T-helper 17 cell (primary cell): ENCODE data around the gene PRKG1. TPM values are rescaled to one million over a fixed set of nuclear protein-coding genes. Genes with fewer than 3 reads are reported as not detected.

Experiments used
- ATAC-seq: fragments of 150-1000 bp; cut with Tn5 transposase; 2 replicates; pipeline ENCODE4 v1.10.0; 2021; ENCODE audit warnings: mild to moderate bottlenecking, moderate library complexity
- DNase-seq, 3 donors: peaks; one replicate each; pipeline versions ENCODE4 v3.0.0 to v3.0.0-alpha.2; 2020 to 2021
- H3K9me3 ChIP-seq: one replicate; pipeline ENCODE4 v1.7.0; 2013; ENCODE audit warnings: low read length, mild to moderate bottlenecking; ENCODE audit not compliant: control insufficient read depth, poor library complexity, severe bottlenecking
- H3K27ac Mint-ChIP-seq: one replicate; pipeline ENCODE4 v1.8.0; 2022; ENCODE audit warnings: mild to moderate bottlenecking, moderate library complexity, mixed read lengths
- H3K27me3 Mint-ChIP-seq: one replicate; pipeline ENCODE4 v1.8.0; 2022; ENCODE audit warnings: mixed read lengths
- H3K36me3 Mint-ChIP-seq: one replicate; pipeline ENCODE4 v1.8.0; 2022; ENCODE audit warnings: low read depth, mixed read lengths
- H3K4me1 Mint-ChIP-seq: one replicate; pipeline ENCODE4 v1.8.0; 2022; ENCODE audit warnings: mild to moderate bottlenecking, mixed read lengths
- H3K4me3 Mint-ChIP-seq: one replicate; pipeline ENCODE4 v1.8.0; 2022; ENCODE audit warnings: mild to moderate bottlenecking, moderate library complexity, mixed read lengths
- total RNA-seq, 4 donors: library from RNA in 2 of 4; stranded (reverse) in 2 of 4; gene quantifications; one replicate each; pipeline ENCODE4 v1.2.3 and lab custom pipeline; 2022 to 2026

Gene PRKG1
- total RNA-seq, 2 donors from 2014 or later: 0.27 to 4.1 TPM

- no peak overlapping the region for H3K4me3 Mint-ChIP-seq
- ATAC-seq: no peak
- H3K36me3 Mint-ChIP-seq: no peaks in the 10 kb centered on the region
- DNase-seq: no peak
- no peaks in the 10 kb centered on the region for H3K9me3 ChIP-seq
- H3K4me1 Mint-ChIP-seq: no peaks in the 10 kb centered on the region
- no peaks in the 10 kb centered on the region for H3K27me3 Mint-ChIP-seq
- no peak overlapping the region for H3K27ac Mint-ChIP-seq
Measured at GRCh38 chr10:52115823-52116222, 1041.5 kb downstream of the PRKG1 start.

GRCh38 chr10:52119507-52119906 lies 1045.2 kb downstream of the PRKG1 start:
- DNase-seq: no peak
- no peaks in the 10 kb centered on the region for H3K36me3 Mint-ChIP-seq
- no peaks in the 10 kb centered on the region for H3K4me1 Mint-ChIP-seq

GRCh38 chr10:52121688-52122087 lies 1047.4 kb downstream of the PRKG1 start:
- no peaks in the 10 kb centered on the region for H3K9me3 ChIP-seq
- no peaks in the 10 kb centered on the region for H3K36me3 Mint-ChIP-seq
- DNase-seq: no peak
- H3K4me1 Mint-ChIP-seq: no peaks in the 10 kb centered on the region
- no peak overlapping the region for H3K4me3 Mint-ChIP-seq
- no peak for ATAC-seq
- no peaks in the 10 kb centered on the region for H3K27me3 Mint-ChIP-seq
- H3K27ac Mint-ChIP-seq: no peak overlapping the region

More at GRCh38 chr10:52119507-52119906, 1045.2 kb downstream of the PRKG1 start:
- Mint-ChIP-seq H3K27me3 (no peaks in the 10 kb centered on the region), H3K4me3 (no peak overlapping the region), H3K27ac (no peak overlapping the region)
- ATAC-seq: no peak
- no peaks in the 10 kb centered on the region for H3K9me3 ChIP-seq

- Mint-ChIP-seq H3K4me3 (no peak overlapping the region), H3K4me1 (no peaks in the 10 kb centered on the region), H3K36me3 (no peaks in the 10 kb centered on the region), H3K27me3 (no peaks in the 10 kb centered on the region), H3K27ac (no peak overlapping the region)
- H3K9me3 ChIP-seq: no peaks in the 10 kb centered on the region
- no peak for DNase-seq
- no peak for ATAC-seq
Measured at GRCh38 chr10:52128056-52128683, 1053.9 kb downstream of the PRKG1 start.

GRCh38 chr10:52129410-52130178 lies 1055.3 kb downstream of the PRKG1 start:
- H3K36me3 Mint-ChIP-seq: no peaks in the 10 kb centered on the region
- no peaks in the 10 kb centered on the region for H3K27me3 Mint-ChIP-seq
- no peak overlapping the region for H3K4me3 Mint-ChIP-seq
- DNase-seq (no peak), ATAC-seq (no peak)
- H3K27ac Mint-ChIP-seq: no peak overlapping the region
- no peaks in the 10 kb centered on the region for H3K4me1 Mint-ChIP-seq
- H3K9me3 ChIP-seq: no peaks in the 10 kb centered on the region

- DNase-seq (no peak), ATAC-seq (no peak)
- Mint-ChIP-seq H3K36me3 (no peaks in the 10 kb centered on the region), H3K4me3 (no peak overlapping the region), H3K27me3 (no peaks in the 10 kb centered on the region), H3K27ac (no peak overlapping the region), H3K4me1 (no peaks in the 10 kb centered on the region)
- H3K9me3 ChIP-seq: no peaks in the 10 kb centered on the region
Measured at GRCh38 chr10:52135101-52135500, 1060.8 kb downstream of the PRKG1 start.

GRCh38 chr10:52136921-52137320 lies 1062.6 kb downstream of the PRKG1 start:
- Mint-ChIP-seq H3K4me3 (no peak overlapping the region), H3K4me1 (no peaks in the 10 kb centered on the region), H3K36me3 (no peaks in the 10 kb centered on the region), H3K27ac (no peak overlapping the region), H3K27me3 (peaks cover 4% of the 10 kb centered on the region)
- H3K9me3 ChIP-seq: no peaks in the 10 kb centered on the region
- no peak for DNase-seq
- no peak for ATAC-seq

- no peak overlapping the region for H3K4me3 Mint-ChIP-seq
- DNase-seq: no peak
- H3K36me3 Mint-ChIP-seq: no peaks in the 10 kb centered on the region
- H3K9me3 ChIP-seq: no peaks in the 10 kb centered on the region
- ATAC-seq: no peak
- peaks cover 4% of the 10 kb centered on the region for H3K27me3 Mint-ChIP-seq
- no peaks in the 10 kb centered on the region for H3K4me1 Mint-ChIP-seq
- no peak overlapping the region for H3K27ac Mint-ChIP-seq
Measured at GRCh38 chr10:52143338-52143737, 1069.1 kb downstream of the PRKG1 start.

- no peaks in the 10 kb centered on the region for H3K4me1 Mint-ChIP-seq
- DNase-seq (no peak), ATAC-seq (no peak)
- no peaks in the 10 kb centered on the region for H3K36me3 Mint-ChIP-seq
- no peak overlapping the region for H3K4me3 Mint-ChIP-seq
- peaks cover 4% of the 10 kb centered on the region for H3K27me3 Mint-ChIP-seq
- H3K27ac Mint-ChIP-seq: no peak overlapping the region
- H3K9me3 ChIP-seq: no peaks in the 10 kb centered on the region
Measured at GRCh38 chr10:52145636-52146035, 1071.3 kb downstream of the PRKG1 start.

GRCh38 chr10:52146766-52147165 lies 1072.5 kb downstream of the PRKG1 start:
- DNase-seq (no peak), ATAC-seq (no peak)
- H3K9me3 ChIP-seq: no peaks in the 10 kb centered on the region
- Mint-ChIP-seq H3K4me3 (no peak overlapping the region), H3K27ac (no peak overlapping the region), H3K36me3 (no peaks in the 10 kb centered on the region), H3K27me3 (no peaks in the 10 kb centered on the region), H3K4me1 (no peaks in the 10 kb centered on the region)

GRCh38 chr10:52170776-52171175 lies 1096.5 kb downstream of the PRKG1 start:
- Mint-ChIP-seq H3K36me3 (no peaks in the 10 kb centered on the region), H3K4me1 (no peaks in the 10 kb centered on the region), H3K27ac (no peak overlapping the region), H3K27me3 (no peaks in the 10 kb centered on the region), H3K4me3 (no peak overlapping the region)
- DNase-seq: no peak
- peaks cover 2% of the 10 kb centered on the region for H3K9me3 ChIP-seq
- no peak for ATAC-seq

- Mint-ChIP-seq H3K36me3 (no peaks in the 10 kb centered on the region), H3K4me1 (no peaks in the 10 kb centered on the region), H3K27ac (no peak overlapping the region), H3K4me3 (no peak overlapping the region), H3K27me3 (no peaks in the 10 kb centered on the region)
- no peak for ATAC-seq
- DNase-seq: no peak
- peaks cover 2% of the 10 kb centered on the region for H3K9me3 ChIP-seq
Measured at GRCh38 chr10:52172581-52172980, 1098.3 kb downstream of the PRKG1 start.

- Mint-ChIP-seq H3K27ac (no peak overlapping the region), H3K36me3 (no peaks in the 10 kb centered on the region), H3K27me3 (no peaks in the 10 kb centered on the region), H3K4me1 (no peaks in the 10 kb centered on the region), H3K4me3 (no peak overlapping the region)
- DNase-seq: no peak
- no peak for ATAC-seq
- H3K9me3 ChIP-seq: no peaks in the 10 kb centered on the region
Measured at GRCh38 chr10:52185256-52185655, 1111.0 kb downstream of the PRKG1 start.
